ENCODE data around the gene PGA3.
"Not testable (repeated sequence)": the region's sequence is repeated elsewhere in the genome, so short reads cannot be mapped to it uniquely, and the experiment has no call there.

Gene PGA3

DNA sequence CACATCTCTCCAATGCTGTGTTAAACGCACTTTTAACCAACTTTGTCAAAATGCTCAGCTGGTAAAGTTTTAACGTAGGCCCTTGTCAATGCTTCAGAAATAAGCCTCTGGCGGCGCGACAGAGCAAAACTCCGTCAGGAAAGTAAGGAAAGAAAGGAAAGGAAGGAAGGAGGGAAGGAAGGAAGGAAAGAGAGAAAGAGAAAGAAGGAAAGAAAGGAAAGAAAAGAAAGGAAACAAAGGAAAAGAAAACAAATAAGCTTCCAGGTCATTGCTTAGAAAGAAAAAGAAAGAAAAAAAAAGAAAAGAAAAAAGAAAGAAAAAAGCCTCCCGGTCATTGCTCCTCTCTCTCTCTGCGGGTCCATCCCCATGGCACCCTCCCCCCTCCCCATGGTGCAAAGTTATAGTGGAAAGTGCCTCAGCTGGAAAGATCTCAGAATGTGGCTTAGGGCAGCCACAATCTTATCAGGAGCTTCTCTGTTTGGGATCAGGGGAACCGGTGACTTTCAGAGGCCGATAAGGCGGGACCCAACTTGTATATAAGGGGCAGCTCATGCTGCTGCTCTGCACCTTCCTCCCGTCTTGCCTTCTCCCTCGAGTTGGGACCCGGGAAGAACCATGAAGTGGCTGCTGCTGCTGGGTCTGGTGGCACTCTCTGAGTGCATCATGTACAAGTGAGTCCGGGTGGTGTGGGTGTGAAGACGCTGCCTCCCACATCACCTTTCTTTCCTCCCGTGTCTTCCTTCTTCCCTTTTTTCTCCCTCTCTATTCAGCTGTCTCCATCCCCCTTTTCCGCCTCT, at the start of gene PGA3:
TSS of gene PGA3 (plus strand) at position 566 of the 797 bp plus-strand sequence. CDS start at position 616, 50 bp downstream.
- not testable (repeated sequence) for DNase-seq (ENCODE audit: low read depth, low spot score)

DNA sequence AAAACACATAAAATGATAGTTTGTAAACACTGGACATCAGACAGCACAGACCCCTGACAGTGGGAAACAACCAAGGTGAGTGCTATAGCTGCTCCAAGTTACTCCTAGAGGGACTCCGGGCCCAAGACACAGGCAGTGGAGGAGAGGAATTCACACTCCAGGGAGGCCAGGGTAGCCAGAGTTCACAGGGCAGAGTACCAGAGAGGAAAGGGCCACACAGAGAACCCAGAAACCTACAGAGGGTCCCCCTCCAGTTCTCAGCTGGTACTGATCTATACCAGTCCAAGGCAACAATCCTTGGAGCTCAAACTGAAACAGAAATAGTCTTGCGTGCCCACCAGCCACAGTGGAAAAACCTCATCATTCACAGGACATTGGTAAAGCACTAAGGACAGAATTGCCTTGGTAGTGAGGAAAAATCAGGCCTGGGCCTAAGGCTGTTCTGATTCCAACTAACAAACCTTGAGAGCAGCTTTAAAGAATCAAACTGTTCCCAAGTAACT, 49.7 kb upstream of the PGA3 start:
- no peak for DNase-seq (ENCODE audit: low read depth, low spot score)

DNA sequence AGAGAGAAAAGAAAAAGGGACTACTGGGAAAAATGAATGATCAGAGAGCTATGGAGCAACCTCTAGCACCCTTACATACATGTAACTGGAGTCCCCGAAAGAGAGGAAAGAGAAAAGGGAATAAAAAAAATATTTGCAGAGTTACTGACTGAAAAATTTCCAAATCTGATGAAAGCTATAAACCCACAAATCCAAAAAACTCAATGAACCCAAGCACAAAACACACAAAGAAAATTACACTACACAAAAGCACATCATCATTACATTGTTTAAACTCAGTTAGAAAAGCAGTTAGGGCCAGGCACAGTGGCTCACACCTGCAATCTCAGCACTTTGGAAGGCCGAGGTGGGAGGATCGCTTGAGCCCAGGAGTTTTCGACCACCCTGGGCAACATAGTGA, 48.8 kb upstream of the PGA3 start:
- no peak for DNase-seq (ENCODE audit: low read depth, low spot score)

DNA sequence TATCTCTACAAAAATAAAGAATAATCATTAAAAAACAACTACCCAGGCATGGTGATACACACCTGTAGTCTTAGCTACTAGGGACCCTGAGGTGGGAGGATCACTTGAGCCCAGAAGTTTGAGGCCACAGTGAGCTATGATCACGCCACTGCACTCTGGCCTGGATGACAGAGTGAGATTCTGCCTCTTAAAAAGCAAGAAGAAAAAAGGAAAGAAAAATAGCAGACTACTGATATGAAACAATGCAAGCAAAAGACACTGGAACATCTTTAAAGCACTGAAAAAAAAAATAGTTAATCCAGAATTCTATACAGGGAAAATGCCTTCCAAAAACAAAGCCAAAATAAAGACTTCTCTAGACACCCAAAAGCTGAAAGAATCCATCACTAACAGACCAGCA, 48.0 kb upstream of the PGA3 start:
- DNase-seq (ENCODE audit: low read depth, low spot score): no peak

DNA sequence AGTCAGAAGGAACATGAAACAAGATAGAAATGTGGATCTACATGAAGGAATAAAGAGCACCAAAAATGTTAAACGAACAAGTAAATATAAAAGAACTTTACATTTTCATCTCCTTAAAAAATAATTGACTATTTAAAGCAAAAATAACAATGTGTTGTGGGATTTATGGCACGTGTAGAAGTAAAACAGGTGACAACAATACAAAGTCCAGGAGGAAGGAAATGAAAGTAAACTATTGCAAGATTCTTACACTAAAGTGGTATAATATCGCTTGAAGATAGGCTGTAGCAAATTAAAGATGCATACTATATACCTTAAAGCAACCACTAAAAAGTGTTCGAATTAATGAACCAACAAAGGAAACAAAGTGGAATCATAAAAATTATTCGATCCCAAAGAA, 47.6 kb upstream of the PGA3 start:
- DNase-seq (ENCODE audit: low read depth, low spot score): no peak

DNA sequence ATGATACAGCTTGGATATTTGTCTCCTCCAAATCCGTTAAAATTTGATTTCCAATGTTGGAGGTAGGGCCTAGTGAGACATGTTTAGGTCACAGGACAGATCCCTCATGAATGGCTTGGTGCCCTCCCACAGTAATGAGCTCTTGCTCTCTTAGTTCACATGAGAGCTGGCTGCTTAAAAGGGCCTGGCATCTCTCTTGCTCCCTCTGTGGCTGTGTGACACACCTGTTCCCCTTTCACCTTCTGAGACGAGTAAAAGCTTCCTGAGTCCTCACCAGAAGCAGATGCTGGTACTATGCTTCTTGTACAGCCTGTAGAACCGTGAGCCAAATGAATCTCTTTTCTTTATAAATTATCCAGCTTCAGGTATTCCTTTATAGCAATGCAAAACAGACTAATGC, 45.6 kb upstream of the PGA3 start:
- DNase-seq (ENCODE audit: low read depth, low spot score): no peak

DNA sequence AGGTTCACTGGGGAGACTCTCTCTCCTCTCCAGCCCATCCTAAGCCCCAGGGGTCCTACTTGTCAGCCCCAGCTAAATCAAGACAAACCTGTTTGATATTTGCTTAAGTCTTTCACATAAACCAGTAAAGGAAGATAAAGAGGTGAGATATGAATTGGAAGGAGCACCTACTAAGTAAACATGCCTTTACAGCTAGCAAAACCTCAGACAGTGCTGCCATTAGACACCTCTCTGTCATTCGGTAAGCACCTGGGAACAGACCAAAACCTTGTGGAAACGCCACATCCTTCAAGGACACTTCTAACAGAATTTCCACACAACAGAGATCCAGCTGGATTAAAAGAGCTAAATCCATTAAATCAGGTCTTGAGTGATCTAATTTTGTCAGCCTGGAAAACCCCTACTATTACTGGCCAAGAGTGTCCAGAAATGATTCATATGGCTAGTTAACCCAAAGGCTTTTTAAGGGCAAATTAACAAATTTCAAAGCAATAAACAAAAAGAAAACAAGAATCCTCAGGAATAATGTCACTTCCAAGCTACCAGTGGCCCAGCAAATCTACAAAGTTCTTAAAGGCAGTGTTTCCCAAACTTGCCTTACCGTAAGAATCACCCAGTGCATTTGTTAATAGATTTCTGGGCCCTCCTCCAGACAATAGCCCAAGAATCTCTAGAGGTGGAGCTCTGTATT, 44.5 kb upstream of the PGA3 start:
- DNase-seq (ENCODE audit: low read depth, low spot score): no peak

DNA sequence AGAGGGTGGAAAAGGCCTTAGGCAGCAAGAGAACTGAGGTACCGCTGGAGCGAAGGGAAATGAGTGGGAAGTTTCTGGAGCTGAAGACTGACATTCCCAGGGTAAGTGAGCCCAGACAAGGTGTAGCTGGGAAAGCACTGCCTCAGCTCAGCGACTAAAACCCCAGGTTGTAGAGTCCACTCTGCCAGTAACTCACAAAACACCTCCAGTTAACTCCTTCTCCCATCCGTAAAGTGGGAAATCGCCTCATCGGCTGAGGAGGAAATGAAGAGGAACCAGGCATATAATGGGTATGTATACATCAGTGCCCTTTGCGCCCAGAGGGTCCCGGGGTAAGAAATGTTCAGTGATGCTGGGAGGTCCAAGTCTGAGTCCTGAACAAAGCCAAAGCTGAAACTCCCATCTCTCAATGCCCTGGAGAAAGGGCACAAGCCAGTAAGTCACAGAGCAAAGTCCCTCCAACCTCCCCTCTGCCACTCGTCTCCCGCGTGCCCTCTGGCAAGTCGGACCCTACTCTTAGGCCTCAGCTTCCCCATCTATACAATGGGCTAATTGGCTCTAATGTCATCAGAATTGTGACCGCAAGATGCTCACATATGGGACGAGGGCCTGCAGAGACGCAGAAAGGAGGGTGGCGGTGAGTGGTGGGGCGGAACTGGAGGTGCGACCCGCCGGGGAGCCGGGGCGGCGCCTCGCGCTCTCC, 42.7 kb upstream of the PGA3 start:
- DNase-seq (ENCODE audit: low read depth, low spot score): no peak

DNA sequence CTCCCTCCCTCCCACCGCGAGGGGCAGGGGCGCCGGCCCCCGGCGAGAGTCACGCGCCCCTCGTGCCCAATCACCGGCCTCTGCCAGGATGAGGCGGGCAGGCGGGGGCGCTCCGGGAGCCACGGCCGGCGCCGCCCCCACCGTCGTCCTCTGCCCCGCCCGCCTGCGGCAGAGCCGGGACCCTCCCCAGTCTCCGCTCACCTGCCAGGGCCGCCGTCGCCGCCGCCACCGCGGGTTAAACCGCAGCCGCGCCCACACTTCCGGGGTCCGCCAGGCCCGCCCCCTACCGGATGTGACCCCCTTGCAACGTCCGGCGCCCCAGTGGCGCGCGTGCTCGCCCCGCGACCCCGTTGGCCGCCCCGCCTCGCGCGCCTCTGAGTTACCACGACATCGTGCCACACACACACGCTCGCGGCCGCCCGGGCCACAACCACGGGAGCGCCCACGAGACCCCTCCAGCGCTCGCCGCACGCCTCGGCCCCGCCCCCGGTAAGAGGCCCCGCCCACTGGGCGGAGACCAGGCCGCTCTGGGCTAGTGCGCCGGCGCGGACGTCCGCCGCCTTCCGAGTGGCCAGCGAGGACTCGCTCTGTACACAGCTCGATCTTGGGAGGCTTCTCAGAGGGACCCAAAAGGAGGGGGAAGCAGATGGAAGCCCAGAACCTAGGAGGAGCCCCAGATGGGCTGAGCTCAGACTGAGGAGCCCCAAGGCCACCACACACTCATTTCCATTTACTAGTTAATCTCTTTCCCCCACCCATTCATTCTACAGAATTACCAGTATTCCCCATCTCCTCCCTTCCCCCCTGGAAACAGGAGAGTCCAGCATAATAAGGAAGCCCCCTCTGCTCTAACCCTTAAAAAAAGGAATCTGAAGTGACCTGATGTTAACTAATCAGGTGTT, 41.9 kb upstream of the PGA3 start, which contains the start of gene VPS37C:
TSS of gene VPS37C (minus strand) at position 237 of the 902 bp plus-strand sequence. CDS start 22,597 bp downstream, outside the sequence.
- peak; percentile 82 for DNase-seq (ENCODE audit: low read depth, low spot score)

DNA sequence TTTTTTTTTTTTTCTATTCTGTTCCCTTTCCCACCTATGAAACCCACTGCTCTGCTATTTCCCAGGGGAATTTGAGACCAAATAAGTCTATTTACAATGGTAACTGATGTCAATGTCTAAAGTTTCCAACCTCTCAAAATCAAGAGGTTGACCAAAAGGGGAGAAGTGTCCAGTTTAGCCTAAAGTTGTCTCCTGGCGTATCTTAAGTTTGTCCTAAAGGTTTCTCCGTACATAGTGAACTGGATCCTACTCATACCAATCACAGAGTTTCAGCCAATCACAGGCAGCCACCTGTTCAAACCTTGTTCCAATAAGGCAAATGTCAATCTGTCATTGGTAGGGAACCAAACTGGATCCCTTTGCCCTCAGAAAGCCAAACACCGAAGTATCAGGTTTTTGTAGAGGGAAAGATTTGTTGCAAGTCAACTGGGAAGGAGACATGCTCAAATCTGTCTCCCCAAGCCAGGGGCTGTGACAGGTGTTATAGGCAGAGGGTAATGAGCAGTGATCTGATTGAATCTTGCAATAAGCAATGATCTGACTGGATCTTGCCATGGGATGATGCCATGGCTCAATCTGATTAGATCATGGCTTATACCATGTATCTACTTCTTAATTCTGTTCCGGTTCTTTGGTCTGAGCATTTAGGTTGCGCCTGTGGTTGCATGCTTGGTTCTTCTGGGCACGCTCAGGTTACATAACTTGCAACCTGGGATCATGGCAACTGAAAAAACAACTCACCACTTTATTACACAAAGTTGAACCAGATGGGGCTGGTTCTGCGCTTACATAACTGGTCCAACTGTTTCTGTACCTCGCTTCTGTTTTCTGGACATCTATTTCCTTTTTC, 41.0 kb upstream of the PGA3 start:
- no peak for DNase-seq (ENCODE audit: low read depth, low spot score)

DNA sequence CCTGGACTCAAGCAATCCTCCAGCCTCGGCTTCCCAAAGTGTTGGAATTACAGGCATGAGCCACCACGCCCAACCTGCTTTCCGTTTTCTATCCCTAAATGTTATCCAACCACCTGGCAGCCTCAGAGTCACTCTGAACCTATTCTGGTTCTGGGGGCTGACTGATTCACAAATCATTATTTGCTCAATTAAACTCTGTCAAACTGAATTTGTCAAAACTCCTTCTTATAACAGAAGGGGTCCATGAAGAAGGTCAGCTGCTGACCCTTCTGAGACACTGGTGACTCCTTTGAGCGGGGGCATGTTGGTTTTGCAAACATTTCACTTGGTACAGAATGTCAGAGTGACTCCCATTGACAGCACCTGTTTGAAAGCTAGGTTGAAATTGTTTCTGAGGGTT, 40.3 kb upstream of the PGA3 start:
- DNase-seq (ENCODE audit: low read depth, low spot score): no peak

DNA sequence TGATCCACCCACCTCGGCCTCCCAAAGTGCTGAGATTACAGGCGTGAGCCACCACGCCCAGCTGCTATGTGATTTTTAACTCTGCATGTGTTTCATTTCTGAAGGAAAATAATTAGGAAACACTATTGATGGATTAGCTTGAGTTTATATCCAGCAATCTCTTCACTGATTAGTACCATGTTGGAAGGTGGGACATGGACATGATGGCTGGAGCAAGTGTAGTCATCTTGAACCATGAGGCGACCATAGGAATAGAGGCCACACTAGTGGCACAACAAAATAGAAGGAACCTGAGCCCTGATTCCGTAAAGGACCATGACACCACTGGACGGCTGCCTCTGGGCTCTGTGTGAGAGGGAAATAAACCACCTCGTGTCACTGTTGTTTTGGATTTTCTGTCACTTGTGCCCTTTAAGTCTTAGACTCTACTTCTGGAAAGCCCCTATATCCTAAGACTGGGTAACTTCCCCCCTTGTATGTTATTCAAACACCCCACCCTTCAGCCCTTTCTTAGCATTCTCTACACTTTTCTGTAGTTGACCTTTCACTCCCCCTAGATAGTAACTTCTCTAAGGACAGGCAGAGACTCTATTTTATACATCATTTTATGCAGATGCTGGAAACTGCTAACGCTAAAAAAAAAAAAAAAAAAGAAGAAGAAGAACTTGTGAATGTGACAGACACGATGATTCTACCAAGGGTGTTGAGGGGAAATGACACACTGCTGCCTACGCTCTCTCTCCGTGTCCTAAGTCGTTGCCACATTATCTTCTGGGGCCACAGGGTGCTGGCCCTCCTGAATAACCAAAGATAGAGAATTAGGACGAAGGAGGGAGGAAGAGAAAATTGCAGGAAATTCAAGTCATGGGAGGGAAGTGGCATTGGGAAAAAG, 39.4 kb upstream of the PGA3 start:
- DNase-seq (ENCODE audit: low read depth, low spot score): no peak

DNA sequence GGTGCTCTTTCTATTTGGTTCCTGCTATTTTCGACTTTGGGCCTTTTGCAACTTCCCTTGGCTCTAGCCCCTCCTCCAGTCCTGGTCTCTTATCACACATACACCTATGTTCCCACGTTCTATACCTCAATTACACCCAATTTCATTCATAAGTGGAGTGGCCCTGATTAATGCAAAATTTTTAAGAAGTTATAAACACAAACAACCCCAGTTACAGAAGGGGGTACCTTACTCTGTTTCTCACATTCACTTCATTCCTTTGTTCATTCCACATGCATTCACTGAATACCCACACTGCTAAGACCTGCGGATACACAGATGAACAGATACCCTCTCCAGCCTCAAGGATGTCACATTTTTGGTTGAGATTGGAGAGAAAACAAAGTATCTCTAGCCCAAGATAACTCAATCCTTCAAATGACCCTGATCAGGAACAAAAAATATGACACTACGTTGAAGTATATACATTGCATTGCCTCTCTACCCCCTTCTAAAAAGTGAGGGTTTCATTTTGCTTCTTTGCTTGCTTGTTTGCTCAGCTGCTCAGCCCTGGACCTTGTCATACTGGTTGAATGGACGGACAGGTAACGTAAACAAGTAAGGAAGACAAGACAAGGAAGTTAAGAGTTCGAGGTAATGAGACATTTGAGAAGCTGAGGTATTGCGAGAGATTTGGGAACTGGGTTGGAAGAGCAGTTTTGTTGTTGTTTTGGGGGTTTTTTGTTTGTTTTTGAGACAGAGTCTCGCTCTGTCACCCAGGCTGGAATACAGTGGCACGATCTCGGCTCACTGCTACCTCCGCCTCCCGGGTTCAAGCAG, 38.5 kb upstream of the PGA3 start:
- no peak for DNase-seq (ENCODE audit: low read depth, low spot score)

DNA sequence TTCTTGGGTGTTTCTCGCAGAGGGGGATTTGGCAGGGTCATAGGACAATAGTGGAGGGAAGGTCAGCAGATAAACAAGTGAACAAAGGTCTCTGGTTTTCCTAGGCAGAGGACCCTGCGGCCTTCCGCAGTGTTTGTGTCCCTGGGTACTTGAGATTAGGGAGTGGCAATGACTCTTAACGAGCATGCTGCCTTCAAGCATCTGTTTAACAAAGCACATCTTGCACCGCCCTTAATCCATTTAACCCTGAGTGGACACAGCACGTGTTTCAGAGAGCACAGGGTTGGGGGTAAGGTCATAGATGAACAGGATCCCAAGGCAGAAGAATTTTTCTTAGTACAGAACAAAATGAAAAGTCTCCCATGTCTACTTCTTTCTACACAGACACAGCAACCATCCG, 37.5 kb upstream of the PGA3 start:
- DNase-seq (ENCODE audit: low read depth, low spot score): not testable (repeated sequence)

DNA sequence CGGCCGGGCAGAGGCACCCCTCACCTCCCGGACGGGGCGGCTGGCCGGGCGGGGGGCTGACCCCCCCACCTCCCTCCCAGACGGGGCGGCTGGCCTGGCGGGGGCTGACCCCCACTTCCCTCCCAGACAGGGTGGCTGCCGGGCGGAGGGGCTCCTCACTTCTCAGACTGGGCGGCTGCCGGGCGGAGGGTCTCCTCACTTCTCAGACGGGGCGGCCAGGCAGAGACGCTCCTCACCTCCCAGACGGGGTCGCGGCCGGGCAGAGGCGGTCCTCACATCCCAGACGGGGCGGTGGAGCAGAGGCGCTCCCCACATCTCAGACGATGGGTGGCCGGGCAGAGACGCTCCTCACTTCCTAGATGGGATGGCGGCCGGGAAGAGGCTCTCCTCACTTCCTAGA, 37.0 kb upstream of the PGA3 start:
- not testable (repeated sequence) for DNase-seq (ENCODE audit: low read depth, low spot score)

DNA sequence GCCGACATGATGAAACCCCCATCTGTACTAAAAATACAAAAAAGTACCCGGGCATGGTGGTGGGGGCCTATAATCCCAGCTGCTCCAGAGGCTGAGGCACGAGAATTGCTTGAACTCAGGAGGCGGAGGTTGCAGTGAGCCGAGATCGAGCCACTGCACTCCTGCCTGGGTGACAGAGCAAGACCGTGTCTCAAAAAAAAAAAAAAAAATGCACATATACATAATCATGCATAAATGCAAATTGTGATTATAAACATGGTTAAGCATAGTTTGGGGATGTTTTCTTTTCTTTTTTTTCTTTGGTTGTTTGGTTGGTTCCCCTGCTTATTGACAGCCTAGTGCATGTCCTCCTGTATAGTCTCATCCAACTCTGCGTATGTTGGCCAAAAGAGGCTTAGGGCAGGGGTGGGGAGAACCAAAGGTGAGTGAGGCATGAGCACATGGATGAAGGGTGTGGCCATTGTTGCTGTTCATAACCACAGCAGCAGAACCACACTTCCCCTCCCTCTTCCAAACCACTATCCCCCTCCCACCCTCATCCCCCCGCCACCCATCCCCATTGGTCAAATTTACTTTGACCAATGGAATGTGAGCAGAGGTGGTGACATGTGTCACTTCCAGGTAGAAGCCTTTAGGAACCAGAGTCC, 35.1 kb upstream of the PGA3 start:
- no peak for DNase-seq (ENCODE audit: low read depth, low spot score)

DNA sequence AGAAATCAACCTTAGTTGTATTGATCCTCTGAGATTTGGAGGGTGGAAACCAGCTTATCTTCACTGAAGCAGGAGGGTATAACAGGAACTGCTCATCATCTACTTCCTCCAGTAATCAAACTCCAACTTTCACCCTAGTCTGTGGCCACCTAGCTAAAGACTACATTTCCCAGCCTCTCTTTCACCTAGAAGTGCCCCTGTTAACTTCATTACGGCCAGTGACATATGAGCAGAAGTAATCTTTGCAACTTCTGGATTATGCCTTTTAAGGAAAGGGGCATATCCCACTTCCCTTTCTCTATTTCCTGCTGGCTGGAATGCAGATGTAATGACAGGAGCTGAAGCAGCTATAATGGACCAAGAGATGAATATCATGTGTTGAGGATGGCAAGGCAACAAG, 34.5 kb upstream of the PGA3 start:
- no peak for DNase-seq (ENCODE audit: low read depth, low spot score)

DNA sequence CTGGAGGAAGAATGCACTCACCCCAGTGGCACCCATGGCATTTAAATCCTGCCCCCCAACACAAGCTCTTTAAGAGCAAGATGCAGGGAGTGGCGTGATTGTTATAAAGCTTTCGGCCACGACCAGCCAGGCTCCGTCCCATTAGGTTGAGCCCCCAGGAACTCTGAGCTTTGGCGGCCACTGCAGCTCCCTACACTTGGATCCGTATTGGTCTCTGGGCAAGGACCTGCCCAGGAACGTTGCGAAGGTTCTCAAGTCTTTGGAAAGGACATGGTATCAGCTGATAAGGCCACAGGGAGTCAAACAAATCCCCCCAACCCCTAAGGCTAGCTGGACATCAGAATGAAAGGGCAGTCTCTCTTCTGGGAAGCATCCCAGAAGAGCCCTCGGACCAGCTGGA, 32.7 kb upstream of the PGA3 start:
- DNase-seq (ENCODE audit: low read depth, low spot score): no peak

Data from activated naive CD8-positive, alpha-beta T cell treated with anti-CD3 and anti-CD28 coated beads, Interleukin-2, amount 50 U/mL, for 16 hours (primary cell).